Hepatocyte (in vitro differentiated cells): ENCODE results near the gene MET. TPM values are rescaled to one million over a fixed set of nuclear protein-coding genes. Genes with fewer than 3 reads are reported as not detected.
"Not testable (repeated sequence)": the region's sequence is repeated elsewhere in the genome, so short reads cannot be mapped to it uniquely, and the experiment has no call there.

Source experiments
- DNase-seq: peaks from one replicate; pipeline ENCODE4 v3.0.0-alpha.2; 2016; ENCODE audit warnings: low spot score
- H2AFZ ChIP-seq: fragments of 200-600 bp; sonication (generic); 2 replicates; pipeline ENCODE4 v1.6.0; 2016; ENCODE audit warnings: antibody characterized with exemption, mild to moderate bottlenecking
- H3K27ac ChIP-seq: fragments of 200-600 bp; sonication (generic); 2 replicates; pipeline ENCODE4 v1.5.1; 2016; ENCODE audit warnings: mild to moderate bottlenecking
- H3K27me3 ChIP-seq: fragments of 200-600 bp; sonication (generic); 2 replicates; pipeline ENCODE4 v1.6.1; 2016
- H3K36me3 ChIP-seq: fragments of 200-600 bp; sonication (generic); replicated peaks from 2 replicates; pipeline ENCODE4 v1.5.1; 2016; ENCODE audit warnings: low read depth; ENCODE audit not compliant: insufficient read depth
- H3K4me1 ChIP-seq: fragments of 200-600 bp; sonication (generic); 2 replicates; pipeline ENCODE4 v1.5.1; 2016; ENCODE audit warnings: mild to moderate bottlenecking, moderate library complexity; ENCODE audit not compliant: insufficient read depth
- H3K4me2 ChIP-seq: fragments of 200-600 bp; sonication (generic); 2 replicates; pipeline ENCODE4 v1.6.0; 2016
- H3K4me3 ChIP-seq: fragments of 200-600 bp; sonication (generic); 2 replicates; pipeline ENCODE4 v1.5.1; 2016; ENCODE audit warnings: mild to moderate bottlenecking
- H3K79me2 ChIP-seq: fragments of 200-600 bp; sonication (generic); 2 replicates; pipeline ENCODE4 v1.6.0; 2017; ENCODE audit warnings: mild to moderate bottlenecking
- H3K9me2 ChIP-seq: fragments of 200-600 bp; sonication (generic); replicated peaks from 2 replicates; pipeline ENCODE4 v1.6.0; 2017; ENCODE audit warnings: mild to moderate bottlenecking; ENCODE audit not compliant: insufficient read depth
- H3K9me3 ChIP-seq: fragments of 200-600 bp; sonication (generic); 2 replicates; pipeline ENCODE4 v1.5.1; 2016; ENCODE audit warnings: low read depth, mild to moderate bottlenecking
- H4K20me1 ChIP-seq: fragments of 200-600 bp; sonication (generic); 2 replicates; pipeline ENCODE4 v1.6.0; 2016; ENCODE audit warnings: mild to moderate bottlenecking; ENCODE audit not compliant: insufficient read depth, poor library complexity, severe bottlenecking
- EZH2 ChIP-seq: fragments of 200-600 bp; sonication (generic); IDR thresholded peaks from 2 replicates; pipeline ENCODE4 v1.6.1; 2016; ENCODE audit warnings: antibody characterized with exemption, mild to moderate bottlenecking, borderline replicate concordance
- EZH2phosphoT487 ChIP-seq: fragments of 200-600 bp; sonication (generic); IDR thresholded peaks from one replicate; pipeline ENCODE4 v1.6.1; 2018; ENCODE audit warnings: antibody characterized with exemption, mild to moderate bottlenecking, low read depth, moderate library complexity; ENCODE audit not compliant: unreplicated experiment, severe bottlenecking
- WGBS: methylation state at CpG from one replicate; pipeline ENCODE4 v1.1.6; 2016; ENCODE audit warnings: low lambda C conversion rate; ENCODE audit errors: missing lambda C conversion rate; 5-methylcytosine and 5-hydroxymethylcytosine counted together
- polyA plus RNA-seq: library from polyadenylated mRNA; unstranded; fragments of >200 nt; fragmentation: Nextera tagmentation; extraction: Ambion mirVana; gene quantifications from 2 replicates; pipeline ENCODE4 v1.2.1, GENCODE V29; 2016
- total RNA-seq: library from RNA; depleted of rRNA; stranded (reverse); fragments of >200 nt; gene quantifications from 2 replicates; pipeline ENCODE4 v1.2.3, GENCODE V29; 2014
- TF ChIP-seq, protein P1 (sequence below): fragments of 200-600 bp; sonication (generic); IDR thresholded peaks from 2 replicates; pipeline ENCODE4 v1.5.1; 2016; ENCODE audit warnings: antibody characterized with exemption, mild to moderate bottlenecking; ENCODE audit not compliant: poor library complexity

The MET gene
- total and polyA plus RNA-seq, 2 experiments from 2014 or later: 12.7 to 35.7 TPM

DNA sequence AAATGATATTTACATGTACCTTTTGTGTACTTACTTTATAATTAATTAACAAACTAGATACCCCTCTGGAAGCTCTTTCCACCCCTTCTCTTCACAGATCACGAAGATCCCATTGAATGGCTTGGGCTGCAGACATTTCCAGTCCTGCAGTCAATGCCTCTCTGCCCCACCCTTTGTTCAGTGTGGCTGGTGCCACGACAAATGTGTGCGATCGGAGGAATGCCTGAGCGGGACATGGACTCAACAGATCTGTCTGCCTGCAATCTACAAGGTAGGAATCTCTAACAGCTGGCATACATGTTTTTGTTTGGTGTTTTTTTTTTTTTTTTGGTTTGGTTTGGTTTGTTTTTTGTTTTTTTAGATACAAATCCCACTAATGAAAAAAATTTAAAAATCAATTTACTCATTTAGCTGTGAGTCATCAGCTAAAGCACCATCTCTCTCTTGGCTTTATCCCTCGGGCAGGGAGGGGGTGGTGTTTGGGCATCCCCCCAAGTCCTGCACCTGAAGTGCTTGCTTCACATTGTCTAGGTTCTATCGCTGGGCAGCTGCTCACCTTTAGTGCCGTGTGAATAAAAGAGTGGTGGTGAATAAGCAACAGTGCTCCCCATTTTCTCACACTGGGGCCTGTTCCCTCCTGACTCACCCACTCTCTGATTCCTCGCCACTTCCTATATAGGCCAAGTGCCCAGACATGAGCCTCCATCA, 68.9 kb downstream of the MET start:
- Histone ChIP-seq H3K9me2 (no peaks in the 10 kb centered on the region), H3K9me3 (no peaks in the 10 kb centered on the region), H3K4me1 (peaks cover 21% of the 10 kb centered on the region), H2AFZ (no peak overlapping the region), H3K4me3 (no peak overlapping the region), H3K27ac (peak overlapping the region; percentile 16), H4K20me1 (no peaks in the 10 kb centered on the region), H3K79me2 (no peaks in the 10 kb centered on the region), H3K27me3 (no peaks in the 10 kb centered on the region), H3K36me3 (no peaks in the 10 kb centered on the region), H3K4me2 (peak overlapping the region; percentile 48)
- no peak for DNase-seq
- 90% methylated on average over 9 of the region's 9 CpGs for whole genome bisulfite sequencing
- TF ChIP-seq EZH2phosphoT487: no peak
- TF ChIP-seq, protein P1, sequence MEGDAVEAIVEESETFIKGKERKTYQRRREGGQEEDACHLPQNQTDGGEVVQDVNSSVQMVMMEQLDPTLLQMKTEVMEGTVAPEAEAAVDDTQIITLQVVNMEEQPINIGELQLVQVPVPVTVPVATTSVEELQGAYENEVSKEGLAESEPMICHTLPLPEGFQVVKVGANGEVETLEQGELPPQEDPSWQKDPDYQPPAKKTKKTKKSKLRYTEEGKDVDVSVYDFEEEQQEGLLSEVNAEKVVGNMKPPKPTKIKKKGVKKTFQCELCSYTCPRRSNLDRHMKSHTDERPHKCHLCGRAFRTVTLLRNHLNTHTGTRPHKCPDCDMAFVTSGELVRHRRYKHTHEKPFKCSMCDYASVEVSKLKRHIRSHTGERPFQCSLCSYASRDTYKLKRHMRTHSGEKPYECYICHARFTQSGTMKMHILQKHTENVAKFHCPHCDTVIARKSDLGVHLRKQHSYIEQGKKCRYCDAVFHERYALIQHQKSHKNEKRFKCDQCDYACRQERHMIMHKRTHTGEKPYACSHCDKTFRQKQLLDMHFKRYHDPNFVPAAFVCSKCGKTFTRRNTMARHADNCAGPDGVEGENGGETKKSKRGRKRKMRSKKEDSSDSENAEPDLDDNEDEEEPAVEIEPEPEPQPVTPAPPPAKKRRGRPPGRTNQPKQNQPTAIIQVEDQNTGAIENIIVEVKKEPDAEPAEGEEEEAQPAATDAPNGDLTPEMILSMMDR: no peak
- TF ChIP-seq EZH2: no peak

DNA sequence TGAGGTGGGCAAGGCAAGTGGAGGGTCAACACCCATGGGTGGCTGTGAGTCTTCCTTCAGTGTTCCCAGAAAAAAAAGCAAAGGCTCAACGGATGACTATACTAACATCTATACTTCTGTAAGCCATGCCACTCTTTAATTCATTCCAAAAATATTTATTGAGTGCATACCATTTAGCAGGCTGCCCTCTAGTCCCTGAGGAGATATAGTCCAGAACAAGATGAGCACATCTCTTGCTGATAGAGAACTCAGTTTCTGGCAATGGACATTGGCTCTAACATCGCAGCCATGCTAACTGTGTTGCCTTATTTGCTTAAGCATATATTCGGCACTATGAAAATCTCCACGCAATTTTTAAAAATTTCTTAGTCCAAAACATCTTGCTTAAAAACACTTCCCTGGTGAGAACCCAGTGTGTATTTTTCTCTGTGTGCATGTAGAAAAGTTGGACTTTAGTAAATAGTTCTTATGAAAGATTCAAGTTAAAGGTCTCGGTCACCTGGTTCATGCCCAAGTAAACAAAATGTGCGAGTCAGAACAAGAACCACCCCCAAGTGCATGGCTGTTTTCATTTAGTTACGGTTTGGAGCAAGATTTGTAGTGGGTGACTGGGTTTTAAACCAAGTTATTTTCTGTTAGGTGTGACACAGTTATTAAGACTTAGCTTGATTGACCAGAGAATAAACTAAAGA, 69.8 kb downstream of the MET start:
- no peaks in the 10 kb centered on the region for H3K36me3 ChIP-seq
- H3K4me2 ChIP-seq: peak overlapping the region; percentile 48
- DNase-seq: no peak
- H3K79me2 ChIP-seq: no peaks in the 10 kb centered on the region
- peaks cover 21% of the 10 kb centered on the region for H3K4me1 ChIP-seq
- H3K27me3 ChIP-seq: no peaks in the 10 kb centered on the region
- H3K27ac ChIP-seq: peak overlapping the region; percentile 16
- TF ChIP-seq EZH2 (no peak), EZH2phosphoT487 (no peak)
- TF ChIP-seq, protein P1: no peak
- H3K9me3 ChIP-seq: no peaks in the 10 kb centered on the region
- no peak overlapping the region for H3K4me3 ChIP-seq
- no peak overlapping the region for H2AFZ ChIP-seq
- no peaks in the 10 kb centered on the region for H3K9me2 ChIP-seq
- no peaks in the 10 kb centered on the region for H4K20me1 ChIP-seq
- 64% methylated on average over 7 of the region's 7 CpGs for WGBS

DNA sequence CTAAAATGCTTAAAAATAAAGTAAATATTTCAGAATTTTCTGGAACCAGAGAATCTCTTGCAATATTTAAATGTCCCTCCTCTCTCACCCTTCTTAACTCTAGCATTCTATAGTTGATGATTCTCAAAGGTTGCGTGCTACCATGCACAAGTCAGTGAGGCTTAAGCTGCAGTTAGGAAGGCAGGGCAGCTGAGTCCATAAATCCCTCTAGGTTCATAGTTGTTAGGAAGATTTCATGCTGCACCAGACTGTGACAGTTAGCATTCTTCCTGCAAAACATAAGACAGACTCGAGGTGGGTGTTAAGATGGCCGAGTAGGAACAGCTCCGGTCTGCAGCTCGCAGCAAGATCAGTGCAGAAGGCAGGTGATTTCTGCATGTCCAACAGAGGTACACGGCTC, 70.6 kb downstream of the MET start:
- Histone ChIP-seq H3K9me3 (no peaks in the 10 kb centered on the region), H3K27me3 (no peaks in the 10 kb centered on the region), H2AFZ (no peak overlapping the region), H3K9me2 (no peaks in the 10 kb centered on the region), H3K4me2 (peak overlapping the region; percentile 48), H3K4me3 (no peak overlapping the region), H4K20me1 (no peaks in the 10 kb centered on the region), H3K27ac (no peak overlapping the region), H3K4me1 (peaks cover 19% of the 10 kb centered on the region), H3K79me2 (no peaks in the 10 kb centered on the region), H3K36me3 (no peaks in the 10 kb centered on the region)
- 86% methylated on average over 6 of the region's 6 CpGs for WGBS
- TF ChIP-seq, protein P1: no peak
- TF ChIP-seq EZH2phosphoT487 (no peak), EZH2 (no peak)
- no peak for DNase-seq

DNA sequence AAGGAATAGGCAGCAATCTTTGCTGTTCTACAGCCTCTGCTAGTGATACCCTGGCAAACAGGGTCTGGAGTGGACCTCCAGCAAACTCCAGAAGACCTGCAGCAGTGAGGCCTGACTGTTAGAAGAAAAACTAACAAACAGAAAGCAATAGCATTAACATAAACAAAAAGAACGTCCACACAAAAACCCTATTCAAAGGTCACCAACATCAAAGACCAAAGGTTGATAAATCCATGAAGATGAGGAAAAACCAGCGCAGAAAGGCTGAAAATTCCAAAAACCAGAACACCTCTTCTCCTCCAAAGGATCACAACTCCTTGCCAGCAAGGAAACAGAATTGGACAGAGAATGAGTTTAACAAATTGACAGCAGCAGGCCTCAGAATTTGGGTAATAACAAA, 71.8 kb downstream of the MET start:
- not testable (repeated sequence) for H3K36me3 ChIP-seq, H3K27ac ChIP-seq, H3K4me3 ChIP-seq, H3K4me2 ChIP-seq, H3K9me3 ChIP-seq, H3K27me3 ChIP-seq, H3K4me1 ChIP-seq, H3K9me2 ChIP-seq, DNase-seq, H2AFZ ChIP-seq, H3K79me2 ChIP-seq, H4K20me1 ChIP-seq
- WGBS: 73% methylated on average over 2 of the region's 2 CpGs

DNA sequence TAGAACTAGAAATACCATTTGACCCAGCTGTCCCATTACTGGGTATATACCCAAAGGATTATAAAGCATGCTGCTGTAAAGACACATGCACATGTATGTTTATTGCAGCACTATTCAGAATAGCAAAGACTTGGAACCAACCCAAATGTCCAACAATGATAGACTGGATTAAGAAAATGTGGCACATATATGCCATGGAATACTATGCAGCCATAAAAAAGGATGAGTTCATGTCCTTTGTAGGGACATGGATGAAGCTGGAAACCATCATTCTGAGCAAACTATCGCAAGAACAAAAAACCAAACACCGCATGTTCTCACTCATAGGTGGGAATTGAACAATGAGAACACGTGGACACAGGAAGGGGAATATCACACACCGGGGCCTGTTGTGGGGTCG, 74.4 kb downstream of the MET start:
- not testable (repeated sequence) for H3K27me3 ChIP-seq, H4K20me1 ChIP-seq, H3K4me1 ChIP-seq, H3K4me3 ChIP-seq, DNase-seq, H3K79me2 ChIP-seq, H3K4me2 ChIP-seq, H2AFZ ChIP-seq, H3K9me3 ChIP-seq, H3K27ac ChIP-seq, H3K9me2 ChIP-seq, H3K36me3 ChIP-seq
- WGBS: 92% methylated on average over 4 of the region's 5 CpGs

DNA sequence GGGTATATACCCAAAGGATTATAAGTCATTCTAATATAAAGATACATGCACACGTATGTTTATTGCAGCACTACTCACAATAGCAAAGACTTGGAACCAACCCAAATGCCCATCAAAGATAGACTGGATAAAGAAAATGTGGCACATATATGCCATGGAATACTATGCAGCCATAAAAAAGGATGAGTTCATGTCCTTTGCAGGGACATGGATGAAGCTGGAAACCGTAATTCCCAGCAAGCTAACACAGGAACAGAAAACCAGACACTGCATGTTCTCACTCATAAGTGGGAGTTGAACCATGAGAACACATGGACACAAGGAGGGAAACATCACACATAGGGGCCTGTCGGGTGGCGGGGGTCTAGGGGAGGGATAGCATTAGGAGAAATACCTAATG, 79.1 kb downstream of the MET start:
- H4K20me1 ChIP-seq, H3K27me3 ChIP-seq, H3K4me2 ChIP-seq, DNase-seq, H3K79me2 ChIP-seq, H3K9me2 ChIP-seq, H3K27ac ChIP-seq, H3K36me3 ChIP-seq, H3K4me3 ChIP-seq, H2AFZ ChIP-seq, H3K4me1 ChIP-seq, H3K9me3 ChIP-seq: not testable (repeated sequence)
- 93% methylated on average over 4 of the region's 4 CpGs for WGBS
